HS-27A (cell line): Measurements from ENCODE around the gene MLH1.

Experiments used
- DNase-seq: peaks from one replicate; pipeline ENCODE4 v3.0.0-alpha.2; 2012; ENCODE audit warnings: low read depth, missing footprints

The MLH1 gene

GRCh38 chr3:36981006-36981405 is 12.3 kb upstream of the MLH1 start:
- no peak for DNase-seq

GRCh38 chr3:36988356-36988755 is 5.0 kb upstream of the MLH1 start:
- DNase-seq = no peak

GRCh38 chr3:36989005-36989404 is 4.3 kb upstream of the MLH1 start:
- DNase-seq = no peak

GRCh38 chr3:36989568-36989967 is 3.8 kb upstream of the MLH1 start:
- no peak for DNase-seq

GRCh38 chr3:36991147-36991546 is 2.2 kb upstream of the MLH1 start:
- no peak for DNase-seq

GRCh38 chr3:36991923-36992805 is 1.2 kb upstream of the MLH1 start:
- DNase-seq = peak; percentile 35

GRCh38 chr3:36992806-36993325 is 452 bp upstream of the MLH1 start, which contains the start of gene EPM2AIP1:
Gene EPM2AIP1, minus strand, starts transcription at chr3:36993131. Its CDS starts 54 bp downstream, at chr3:36993077.
- DNase-seq = no peak

GRCh38 chr3:37014620-37015019 is 21.3 kb downstream of the MLH1 start:
- DNase-seq = no peak

GRCh38 chr3:37015642-37016041 is 22.3 kb downstream of the MLH1 start:
- no peak for DNase-seq

GRCh38 chr3:37016903-37017302 is 23.6 kb downstream of the MLH1 start:
- no peak for DNase-seq

GRCh38 chr3:37017683-37018082 is 24.4 kb downstream of the MLH1 start:
- DNase-seq = no peak

- DNase-seq = no peak
Measured at GRCh38 chr3:37024092-37024491, 30.8 kb downstream of the MLH1 start.

- DNase-seq = no peak
Measured at GRCh38 chr3:37024820-37025405, 31.6 kb downstream of the MLH1 start.

- DNase-seq = no peak
Measured at GRCh38 chr3:37025561-37026335, 32.4 kb downstream of the MLH1 start.

GRCh38 chr3:37026851-37027250 is 33.5 kb downstream of the MLH1 start:
- no peak for DNase-seq

GRCh38 chr3:37028329-37028728 is 35.0 kb downstream of the MLH1 start:
- DNase-seq = no peak

GRCh38 chr3:37029111-37029510 is 35.8 kb downstream of the MLH1 start:
- DNase-seq = no peak

- no peak for DNase-seq
Measured at GRCh38 chr3:37029516-37030163, 36.3 kb downstream of the MLH1 start.

GRCh38 chr3:37030588-37030987 is 37.3 kb downstream of the MLH1 start:
- DNase-seq = no peak

- no peak for DNase-seq
Measured at GRCh38 chr3:37031096-37031682, 37.9 kb downstream of the MLH1 start.

- no peak for DNase-seq
Measured at GRCh38 chr3:37032961-37033360, 39.6 kb downstream of the MLH1 start.

- DNase-seq = no peak
Measured at GRCh38 chr3:37037352-37037751, 44.0 kb downstream of the MLH1 start.
